GM21737 (cell line): ENCODE measurements around the gene SAMD11.

ENCODE experiments used
- ATAC-seq: cut with Tn5 transposase; IDR thresholded peaks from one replicate; pipeline ENCODE4 v1.9.1; 2021; ENCODE audit warnings: mild to moderate bottlenecking, moderate library complexity; ENCODE audit not compliant: unreplicated experiment

Gene SAMD11

GRCh38 chr1:932173-932510 lies 8.4 kb downstream of the SAMD11 start:
- ATAC-seq, result no peak

GRCh38 chr1:932776-933602 lies 9.3 kb downstream of the SAMD11 start:
- ATAC-seq, result no peak

- no peak for ATAC-seq
Observed at GRCh38 chr1:933603-933940, 9.8 kb downstream of the SAMD11 start.

- no peak for ATAC-seq
Observed at GRCh38 chr1:934991-935750, 11.4 kb downstream of the SAMD11 start.

- no peak for ATAC-seq
Observed at GRCh38 chr1:935751-936231, 12.1 kb downstream of the SAMD11 start.

- ATAC-seq, result no peak
Observed at GRCh38 chr1:936348-937264, 12.9 kb downstream of the SAMD11 start.

- ATAC-seq, result no peak
Observed at GRCh38 chr1:937521-937920, 13.8 kb downstream of the SAMD11 start.

GRCh38 chr1:938088-938683 lies 14.5 kb downstream of the SAMD11 start:
- ATAC-seq, result no peak

- ATAC-seq, result no peak
Observed at GRCh38 chr1:938711-939489, 15.2 kb downstream of the SAMD11 start.

GRCh38 chr1:939511-940106 lies 15.9 kb downstream of the SAMD11 start:
- no peak for ATAC-seq

- no peak for ATAC-seq
Observed at GRCh38 chr1:940107-941014, 16.6 kb downstream of the SAMD11 start.

- no peak for ATAC-seq
Observed at GRCh38 chr1:941015-941587, 17.4 kb downstream of the SAMD11 start.

- no peak for ATAC-seq
Observed at GRCh38 chr1:941588-942383, 18.1 kb downstream of the SAMD11 start.

- no peak for ATAC-seq
Observed at GRCh38 chr1:942411-942821, 18.7 kb downstream of the SAMD11 start.

- ATAC-seq, result no peak
Observed at GRCh38 chr1:942864-943533, 19.3 kb downstream of the SAMD11 start.

- ATAC-seq, result no peak
Observed at GRCh38 chr1:943545-944340, 20.0 kb downstream of the SAMD11 start.
